Fibroblast of mammary gland (primary cell): ENCODE results near the gene HELT.
"Not testable (repeated sequence)": the region's sequence is repeated elsewhere in the genome, so short reads cannot be mapped to it uniquely, and the experiment has no call there.

Experiments used
- DNase-seq: peaks from one replicate; pipeline ENCODE4 v3.0.0-alpha.2; 2010; ENCODE audit warnings: low read depth
- H3K4me3 ChIP-seq: 2 replicates; pipeline ENCODE4 v1.5.1; 2011; ENCODE audit warnings: low read depth, mild to moderate bottlenecking, low read length, moderate library complexity; ENCODE audit not compliant: control insufficient read depth
- CTCF ChIP-seq: conservative IDR thresholded peaks from 2 replicates; pipeline ENCODE4 v1.5.1; 2011; ENCODE audit warnings: low read depth, low read length, inconsistent platforms; ENCODE audit not compliant: control insufficient read depth, insufficient read depth

Gene HELT, protein sequence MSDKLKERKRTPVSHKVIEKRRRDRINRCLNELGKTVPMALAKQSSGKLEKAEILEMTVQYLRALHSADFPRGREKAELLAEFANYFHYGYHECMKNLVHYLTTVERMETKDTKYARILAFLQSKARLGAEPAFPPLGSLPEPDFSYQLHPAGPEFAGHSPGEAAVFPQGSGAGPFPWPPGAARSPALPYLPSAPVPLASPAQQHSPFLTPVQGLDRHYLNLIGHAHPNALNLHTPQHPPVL

DNA sequence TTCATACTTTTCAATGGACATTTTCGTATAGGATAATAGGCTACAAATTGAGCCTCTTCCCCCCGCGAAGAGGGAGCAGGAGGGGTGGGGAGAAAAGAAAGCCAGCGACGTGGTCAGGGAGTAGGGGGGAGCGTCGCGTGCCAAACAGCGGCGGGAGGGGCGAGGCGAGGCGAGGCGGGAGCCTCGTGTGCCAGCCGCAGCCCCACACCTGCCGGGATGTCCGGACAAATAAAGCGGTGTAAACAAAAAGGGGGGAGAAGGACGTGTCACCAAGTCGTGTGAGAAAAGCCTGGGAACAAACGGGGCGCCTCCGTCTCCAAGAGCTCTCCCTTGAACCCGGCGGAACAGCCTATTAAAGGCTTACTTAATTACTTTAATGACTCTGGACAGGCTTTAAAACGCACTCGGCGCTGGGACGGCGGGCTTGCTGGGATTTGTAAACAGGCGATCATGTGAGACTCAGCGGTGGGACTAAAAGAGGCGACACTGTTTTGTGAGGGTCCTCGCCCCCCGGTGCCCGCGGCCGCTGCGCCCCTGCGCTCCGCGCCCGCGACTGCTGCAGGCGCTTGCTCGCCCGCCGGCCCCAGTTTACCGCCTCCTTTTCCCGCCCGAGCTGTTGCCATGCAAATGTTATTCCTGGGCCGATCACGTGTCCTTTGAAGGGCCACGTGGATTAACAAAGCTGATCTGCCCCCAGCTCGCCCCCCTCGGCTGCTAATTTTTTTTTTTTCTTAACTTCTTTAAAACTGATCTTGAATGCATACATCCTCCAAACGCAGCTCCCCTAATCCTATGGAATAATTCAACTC lies at the start of gene HELT:
TSS of gene HELT (plus strand) at position 527 of the 809 bp plus-strand sequence. CDS start 439 bp downstream, outside the sequence.
- H3K4me3 ChIP-seq, result no peak within 1 kb of the TSS
- TF ChIP-seq CTCF, result no peak
- DNase-seq, result no peak

DNA sequence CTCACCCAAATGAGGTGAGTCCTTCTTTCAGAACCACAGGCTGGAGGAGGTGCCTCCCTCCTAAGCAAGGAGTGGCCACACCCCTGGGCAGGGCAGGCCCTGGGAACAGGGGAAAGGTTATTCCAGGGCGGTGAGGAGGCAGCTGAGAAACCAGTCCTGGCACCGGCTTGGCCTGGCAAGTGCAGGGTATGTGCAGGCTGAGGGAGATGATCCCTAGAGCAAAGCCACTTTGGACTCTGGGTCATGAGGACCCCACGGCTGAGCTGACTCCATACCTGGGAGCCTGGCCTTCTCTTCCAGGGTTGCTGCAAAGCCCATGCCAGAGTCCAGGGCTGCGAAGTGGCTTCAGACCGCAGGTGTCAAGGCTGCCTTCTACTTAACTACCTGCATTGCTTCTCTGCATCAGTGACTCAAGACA lies 49.5 kb upstream of the HELT start:
- H3K4me3 ChIP-seq, result no peak overlapping the region
- DNase-seq, result no peak
- no peak for TF ChIP-seq CTCF

GRCh38 chr4:184969610-184970009 lies 48.7 kb upstream of the HELT start:
- H3K4me3 ChIP-seq, result no peak overlapping the region
- DNase-seq, result no peak
- no peak for TF ChIP-seq CTCF

GRCh38 chr4:184972991-184973390 lies 45.3 kb upstream of the HELT start:
- DNase-seq, result no peak
- no peak for TF ChIP-seq CTCF
- H3K4me3 ChIP-seq, result no peak overlapping the region

- H3K4me3 ChIP-seq, DNase-seq: not testable (repeated sequence)
Measured at GRCh38 chr4:184976348-184976747, 41.9 kb upstream of the HELT start.

DNA sequence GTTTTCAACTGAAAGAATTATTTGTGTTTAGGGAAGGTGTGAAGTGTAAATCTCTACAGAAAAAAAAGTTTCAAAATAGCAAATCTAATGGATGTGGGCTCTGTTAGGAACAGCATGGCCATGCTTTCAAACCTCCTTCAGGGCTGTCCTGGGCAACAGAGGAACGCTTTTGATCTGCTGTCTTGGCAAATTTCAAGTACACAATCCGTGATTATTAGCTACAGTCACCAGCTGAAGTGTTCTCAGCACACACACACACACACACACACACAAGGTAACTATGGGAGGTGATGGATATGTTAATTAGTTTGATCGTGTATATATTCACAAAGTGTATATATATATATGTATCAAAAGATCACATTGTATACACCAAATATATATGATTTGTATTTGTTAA lies 40.5 kb upstream of the HELT start:
- no peak for DNase-seq
- no peak overlapping the region for H3K4me3 ChIP-seq
- no peak for TF ChIP-seq CTCF

DNA sequence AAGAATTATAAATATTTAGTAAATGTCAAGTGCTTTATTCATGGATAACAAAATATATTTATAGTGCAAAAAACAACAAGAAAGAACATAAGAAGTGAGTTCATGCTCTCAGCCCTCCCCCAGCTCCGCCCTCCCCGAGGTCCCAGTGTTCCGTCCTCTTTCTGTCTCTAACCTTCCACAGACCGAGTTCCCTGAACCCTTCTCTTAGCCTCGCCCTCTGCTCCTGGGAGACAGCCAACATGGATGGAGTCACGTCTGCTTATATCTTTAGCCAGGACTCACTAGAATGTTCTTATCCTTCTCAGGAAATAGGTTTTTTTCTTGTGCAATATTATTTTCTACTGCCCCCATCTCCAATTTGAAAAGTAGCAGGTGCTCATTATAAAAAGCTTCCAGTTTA lies 40.1 kb upstream of the HELT start:
- TF ChIP-seq CTCF, result no peak
- peak; percentile 20 for DNase-seq
- H3K4me3 ChIP-seq, result no peak overlapping the region
